Body of pancreas (tissue), 4 donors: ENCODE results near the gene TSFM.

Experiments
- CTCF ChIP-seq, 7 experiments: fragments of 450-650 bp in 4 of 7; fragments of 200-600 bp in 3 of 7; sonication (generic) in 3 of 7; IDR thresholded peaks; one replicate each; pipeline ENCODE4 v1.5.1; 2016 to 2019; ENCODE audit warnings: antibody characterized with exemption in 7 of 7
- POLR2A ChIP-seq, 3 donors: fragments of 450-650 bp; IDR thresholded peaks; one replicate each; pipeline ENCODE4 v1.6.1; 2016; ENCODE audit warnings: antibody characterized with exemption in 3 of 3, mild to moderate bottlenecking in 2 of 3

GRCh38 chr12:57753756-57754337 lies 28.7 kb upstream of the TSFM start:
- TF ChIP-seq CTCF (IDR thresholded peaks at IDR 0.05) (no peak), POLR2A (IDR thresholded peaks at IDR 0.05) (no peak)
